GM19452 (cell line): ENCODE measurements around the gene PASD1.
"Not testable (repeated sequence)": the region's sequence is repeated elsewhere in the genome, so short reads cannot be mapped to it uniquely, and the experiment has no call there.

Experiments used
- ATAC-seq: cut with Tn5 transposase; IDR thresholded peaks from one replicate; pipeline ENCODE4 v1.9.1; 2021; ENCODE audit not compliant: unreplicated experiment

The PASD1 gene

DNA sequence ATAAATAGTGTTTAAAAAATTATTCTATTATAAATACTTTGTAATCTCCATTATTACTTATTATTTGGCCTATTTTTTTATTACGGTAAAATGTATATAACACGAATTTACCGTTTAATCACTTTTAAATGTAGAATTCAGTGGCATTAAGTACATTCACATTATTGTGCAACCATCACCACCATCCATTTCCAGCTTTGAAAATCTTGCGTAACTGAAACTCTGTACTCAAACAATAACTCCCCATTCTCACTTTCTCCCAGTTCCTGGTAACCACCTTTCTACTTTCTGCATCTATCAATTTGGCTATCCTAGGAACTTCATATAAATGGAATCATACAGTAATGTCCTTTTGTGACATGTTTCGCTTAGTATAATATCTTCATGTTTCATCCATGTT, 45.7 kb downstream of the PASD1 start:
- ATAC-seq: no peak

DNA sequence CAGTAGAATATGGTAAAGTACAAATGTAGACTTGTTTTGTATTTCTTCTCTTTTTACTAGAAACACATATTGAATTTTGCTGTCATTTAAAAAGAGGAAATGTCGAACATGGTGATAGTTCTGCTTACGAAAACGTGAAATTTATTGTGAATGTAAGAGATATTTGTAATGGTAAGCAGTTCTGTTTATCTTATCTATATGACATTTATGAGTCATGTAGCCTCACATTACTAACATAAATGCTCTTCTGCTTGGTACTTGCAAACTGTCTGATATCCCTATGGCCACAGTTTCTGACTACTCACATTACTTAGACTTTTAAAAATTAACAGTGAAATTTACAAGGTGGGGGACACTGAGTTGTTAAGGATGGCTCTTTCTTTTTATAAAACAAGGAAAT, 57.9 kb downstream of the PASD1 start:
- ATAC-seq: no peak

DNA sequence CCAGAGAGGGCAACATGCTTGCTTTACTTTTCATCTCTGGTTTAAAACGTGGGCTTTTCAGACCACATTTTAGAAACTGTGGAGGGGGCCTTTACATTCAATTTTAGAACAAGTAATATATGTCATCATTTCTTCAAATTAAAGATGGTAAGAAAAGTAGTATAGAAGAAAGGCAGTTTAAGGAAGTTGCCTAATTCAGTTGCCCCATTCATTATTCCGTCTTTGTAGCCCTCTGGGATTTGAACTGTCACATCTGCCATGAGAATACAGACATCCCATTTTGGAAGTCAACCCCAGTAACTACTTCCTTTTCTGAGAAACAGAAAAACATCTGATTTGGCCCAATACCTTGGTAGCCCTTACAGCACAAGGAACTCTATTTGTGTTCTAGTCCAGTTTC, 61.2 kb downstream of the PASD1 start:
- no peak for ATAC-seq

DNA sequence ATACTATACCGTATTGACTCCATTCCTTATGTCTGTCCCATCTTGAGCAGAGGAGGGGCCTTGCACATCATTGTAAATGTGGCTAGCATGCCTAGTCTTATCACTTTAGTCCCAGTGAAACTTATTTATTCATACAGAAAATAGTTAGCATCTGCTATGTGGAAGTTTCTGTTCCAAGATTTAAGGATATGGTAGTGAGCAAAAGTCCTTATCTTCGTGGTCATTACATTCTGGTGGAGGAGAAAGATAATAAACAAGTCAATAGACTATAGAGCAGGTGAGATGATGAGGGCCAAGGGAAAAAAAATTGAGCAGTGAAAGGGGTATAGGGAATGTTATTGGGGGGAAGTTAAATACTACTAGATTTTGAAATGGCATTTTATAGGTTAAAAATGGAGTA, 68.3 kb downstream of the PASD1 start:
- no peak for ATAC-seq

DNA sequence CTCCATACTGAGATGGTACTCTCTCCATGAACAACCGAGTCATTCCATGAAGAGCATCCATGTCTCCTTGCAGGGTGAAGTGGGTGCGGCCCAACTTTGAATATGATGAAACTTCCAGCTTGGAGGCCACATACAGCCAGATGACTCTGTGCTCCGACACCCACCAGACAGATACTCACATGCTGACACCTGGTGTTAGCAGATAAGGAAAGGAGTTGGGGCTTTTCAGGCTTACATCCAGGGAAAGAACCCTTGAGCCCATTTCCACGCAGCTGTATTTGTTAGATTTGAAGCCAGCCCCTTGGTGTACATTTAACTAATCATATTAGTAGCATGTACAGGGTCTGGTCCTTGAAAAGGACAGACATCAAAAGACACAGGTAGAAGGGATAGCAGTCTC, 69.7 kb downstream of the PASD1 start:
- no peak for ATAC-seq

DNA sequence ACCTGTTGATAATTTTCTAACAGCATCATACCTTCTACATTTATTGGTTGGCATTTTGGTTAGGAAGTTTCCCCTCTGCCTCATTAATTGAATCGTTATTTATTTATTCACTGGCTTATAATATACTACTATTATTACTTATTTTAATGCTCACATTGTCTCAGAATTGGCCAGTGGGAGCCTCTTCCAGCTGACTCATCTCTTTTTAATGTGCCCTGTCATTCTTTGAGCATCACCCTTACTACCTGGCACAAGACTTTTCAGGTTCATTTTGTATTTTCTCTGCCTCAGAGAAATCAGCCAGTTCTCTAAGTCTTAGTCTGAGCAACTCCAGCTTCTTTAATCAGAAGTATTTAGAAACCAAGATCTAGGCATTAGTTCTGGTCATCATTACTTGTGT, 71.5 kb downstream of the PASD1 start:
- ATAC-seq: no peak

DNA sequence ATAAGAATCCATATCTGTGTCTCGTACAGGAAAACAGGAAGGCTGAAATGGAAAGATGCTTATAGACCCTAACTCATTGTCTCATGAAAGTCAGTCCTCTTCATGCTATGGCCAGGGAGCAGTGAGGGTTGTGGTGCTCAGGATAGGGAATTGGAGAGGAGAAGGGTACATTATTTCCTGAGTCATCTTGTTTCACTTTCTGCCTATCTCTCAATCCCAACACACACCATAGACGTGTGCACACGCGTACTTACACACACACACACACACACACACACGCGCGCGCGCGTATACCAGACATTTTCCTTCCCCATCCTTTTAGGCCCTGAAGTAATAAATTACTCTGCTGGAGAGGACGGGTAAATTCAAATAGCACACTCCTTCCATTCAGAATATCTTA, 78.1 kb downstream of the PASD1 start:
- no peak for ATAC-seq

DNA sequence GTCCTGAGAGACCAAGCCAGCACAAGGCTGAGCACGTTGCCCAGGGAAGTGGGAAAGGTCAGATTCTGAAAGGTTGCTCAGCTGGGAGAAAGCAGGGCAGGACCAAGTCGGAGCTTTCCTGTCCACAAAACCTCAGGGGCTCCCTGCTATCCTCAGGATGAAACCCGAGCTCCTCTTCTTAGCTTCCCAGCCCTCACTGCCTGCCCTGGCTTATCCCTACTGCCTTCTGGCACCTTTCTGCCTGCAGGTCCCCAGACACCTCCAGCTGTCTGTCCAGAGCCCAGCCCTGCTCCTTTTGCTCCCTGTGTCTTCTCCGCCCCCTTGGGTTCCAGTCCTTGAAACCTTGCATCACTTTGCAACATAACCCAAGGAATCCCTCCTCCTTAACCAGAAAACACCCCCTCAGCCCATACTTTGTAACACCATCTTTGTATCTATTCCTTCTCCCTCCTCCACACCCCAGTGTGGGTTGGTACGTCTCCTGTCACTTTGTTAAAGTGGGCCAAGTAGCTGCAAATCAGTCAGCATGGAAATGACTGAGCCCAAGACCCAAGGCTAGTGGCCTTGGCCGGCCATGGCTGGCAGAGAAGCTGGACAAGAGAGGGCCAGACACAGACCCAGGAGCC, 111.8 kb downstream of the PASD1 start:
- no peak for ATAC-seq

DNA sequence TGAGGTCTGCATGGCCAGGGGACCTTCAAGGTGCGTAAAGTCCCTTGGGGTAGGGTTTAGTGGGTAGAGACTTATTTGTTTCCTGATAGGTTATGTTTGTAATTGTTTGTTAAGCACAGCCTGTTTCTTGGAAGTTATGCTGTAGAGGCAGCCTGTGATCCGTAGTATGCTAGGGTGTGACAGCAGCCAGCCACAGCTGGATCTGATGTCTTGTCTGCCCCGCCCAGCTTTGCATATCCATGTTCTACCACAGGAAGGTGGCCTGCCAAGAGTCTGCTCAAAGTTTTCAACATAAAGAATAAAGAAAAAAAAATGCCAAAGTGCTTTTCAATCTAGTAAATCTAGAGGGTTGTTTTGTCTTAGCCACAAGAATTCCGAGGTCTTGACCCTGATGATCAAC, 112.7 kb downstream of the PASD1 start:
- ATAC-seq: no peak

DNA sequence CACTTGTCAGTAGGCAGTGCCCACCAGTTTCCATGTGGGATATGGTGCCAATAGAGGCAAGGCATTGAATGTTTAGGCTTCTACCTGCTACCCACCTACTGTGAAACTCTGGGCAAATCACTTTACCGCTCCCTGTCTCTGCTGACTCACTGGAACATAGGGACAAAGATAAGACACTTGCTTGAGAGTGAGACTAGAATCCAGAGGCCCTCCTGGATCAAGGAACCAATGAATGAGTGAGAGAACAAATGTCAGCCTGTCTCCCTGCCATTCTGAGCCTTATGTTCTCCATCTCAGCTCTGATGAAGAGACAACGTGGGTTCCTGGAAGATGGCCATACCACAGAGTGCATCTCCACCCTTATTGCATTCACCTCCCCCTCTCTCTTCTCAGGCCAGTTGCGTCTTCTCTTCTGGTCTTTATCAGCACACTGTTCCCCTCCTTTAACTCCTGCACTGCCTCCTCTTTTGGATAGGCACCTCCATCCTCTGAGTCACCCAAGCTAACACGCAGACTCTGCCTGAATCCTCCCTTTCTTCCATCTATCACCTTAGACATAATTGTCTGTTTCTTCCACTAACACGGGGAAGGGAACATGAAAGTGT, 116.4 kb downstream of the PASD1 start:
- no peak for ATAC-seq

DNA sequence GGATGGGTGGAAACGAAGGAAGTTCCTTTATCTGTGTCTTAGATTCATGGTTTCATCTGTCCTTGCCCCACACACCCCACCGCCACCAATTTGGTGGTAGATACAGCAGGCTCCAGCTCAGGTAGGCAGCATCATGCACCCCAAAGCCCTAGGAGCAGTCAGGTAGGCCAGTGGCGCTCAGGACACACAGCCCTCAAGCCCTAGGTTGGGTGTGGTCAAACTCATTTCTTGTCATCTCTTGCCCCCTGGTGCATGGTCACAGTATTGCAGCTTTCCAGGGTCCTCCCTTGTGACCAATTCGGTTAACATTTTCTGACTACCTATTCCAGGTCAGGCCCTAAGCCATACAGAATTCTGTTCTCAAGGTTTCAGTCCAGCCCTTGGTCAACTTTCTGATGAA, 117.3 kb downstream of the PASD1 start:
- ATAC-seq: no peak

DNA sequence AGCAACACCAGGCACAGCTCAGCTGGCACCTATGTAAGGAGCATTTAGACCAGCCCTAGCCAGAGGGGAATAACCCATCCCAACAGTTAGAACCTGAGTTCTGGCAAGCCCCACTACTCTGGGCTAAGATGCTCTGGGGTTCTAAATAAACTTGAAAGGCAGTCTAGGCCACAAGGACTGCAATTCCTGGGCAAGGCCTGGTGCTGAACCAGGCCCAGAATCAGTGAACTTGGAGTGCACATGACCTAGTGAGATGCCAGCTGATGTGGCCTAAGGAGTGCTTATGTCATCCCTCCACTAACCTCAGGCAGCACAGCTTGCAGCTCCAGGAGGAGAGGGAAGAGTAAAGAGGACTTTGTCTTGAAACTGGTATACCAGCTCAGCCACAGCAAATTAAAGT, 124.2 kb downstream of the PASD1 start:
- no peak for ATAC-seq

DNA sequence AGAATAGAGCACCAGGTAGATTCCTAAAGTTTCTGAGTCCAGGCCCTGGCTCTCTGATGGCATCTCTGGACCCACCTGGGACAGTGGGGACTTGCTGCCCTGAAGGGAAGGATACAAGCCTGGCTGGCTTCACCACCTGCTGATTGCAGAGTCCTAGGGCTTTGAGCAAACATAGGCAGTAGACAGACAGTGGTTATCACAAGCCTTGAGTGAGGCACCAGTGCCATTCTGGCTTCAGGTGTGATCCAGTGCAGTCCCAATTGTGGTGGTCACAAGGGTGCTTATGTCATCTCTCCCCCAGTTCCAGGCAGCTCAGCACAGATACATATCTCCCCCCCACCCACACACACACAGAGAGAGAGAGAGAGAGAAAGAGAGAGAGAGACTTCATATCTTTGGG, 125.2 kb downstream of the PASD1 start:
- no peak for ATAC-seq

DNA sequence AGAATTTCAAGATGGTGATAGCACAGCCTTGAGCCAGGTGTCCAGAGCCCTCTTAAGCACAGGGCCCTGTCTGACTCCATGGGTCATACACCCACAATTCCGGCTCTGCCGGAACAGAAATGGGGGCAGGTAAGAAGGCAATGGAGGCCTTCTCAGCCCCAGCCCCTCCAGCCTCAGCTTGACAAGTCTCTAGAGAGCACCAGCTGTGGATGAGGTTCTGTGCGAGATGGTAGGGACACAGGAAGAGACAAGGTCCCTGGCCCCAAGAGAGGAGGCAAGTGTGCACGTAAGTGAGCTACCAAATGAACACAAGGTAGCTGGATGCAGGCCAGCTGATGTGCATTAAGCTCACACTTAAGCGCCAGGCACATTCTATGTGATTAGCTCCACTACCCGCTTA, 129.3 kb downstream of the PASD1 start:
- ATAC-seq: no peak

DNA sequence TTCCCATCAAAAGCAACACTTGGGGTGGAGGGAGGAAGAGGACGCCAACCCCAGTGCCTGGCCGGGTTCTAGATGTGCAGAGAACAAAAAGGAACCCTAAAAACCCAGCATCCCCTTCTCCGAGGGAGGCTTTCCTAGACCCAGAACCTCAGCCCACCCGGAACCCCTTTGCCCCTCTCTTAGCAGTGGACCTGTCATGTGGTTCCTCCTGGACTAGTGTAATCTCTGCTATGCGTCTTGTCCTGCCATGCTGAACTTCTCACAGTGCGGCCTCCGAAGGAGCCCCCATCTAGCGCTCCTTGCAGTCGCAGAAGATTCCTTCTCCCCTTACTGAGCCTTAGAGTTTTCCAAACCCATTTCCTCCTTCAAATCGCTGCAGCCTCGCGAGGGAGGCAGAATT, 130.6 kb downstream of the PASD1 start:
- no peak for ATAC-seq

DNA sequence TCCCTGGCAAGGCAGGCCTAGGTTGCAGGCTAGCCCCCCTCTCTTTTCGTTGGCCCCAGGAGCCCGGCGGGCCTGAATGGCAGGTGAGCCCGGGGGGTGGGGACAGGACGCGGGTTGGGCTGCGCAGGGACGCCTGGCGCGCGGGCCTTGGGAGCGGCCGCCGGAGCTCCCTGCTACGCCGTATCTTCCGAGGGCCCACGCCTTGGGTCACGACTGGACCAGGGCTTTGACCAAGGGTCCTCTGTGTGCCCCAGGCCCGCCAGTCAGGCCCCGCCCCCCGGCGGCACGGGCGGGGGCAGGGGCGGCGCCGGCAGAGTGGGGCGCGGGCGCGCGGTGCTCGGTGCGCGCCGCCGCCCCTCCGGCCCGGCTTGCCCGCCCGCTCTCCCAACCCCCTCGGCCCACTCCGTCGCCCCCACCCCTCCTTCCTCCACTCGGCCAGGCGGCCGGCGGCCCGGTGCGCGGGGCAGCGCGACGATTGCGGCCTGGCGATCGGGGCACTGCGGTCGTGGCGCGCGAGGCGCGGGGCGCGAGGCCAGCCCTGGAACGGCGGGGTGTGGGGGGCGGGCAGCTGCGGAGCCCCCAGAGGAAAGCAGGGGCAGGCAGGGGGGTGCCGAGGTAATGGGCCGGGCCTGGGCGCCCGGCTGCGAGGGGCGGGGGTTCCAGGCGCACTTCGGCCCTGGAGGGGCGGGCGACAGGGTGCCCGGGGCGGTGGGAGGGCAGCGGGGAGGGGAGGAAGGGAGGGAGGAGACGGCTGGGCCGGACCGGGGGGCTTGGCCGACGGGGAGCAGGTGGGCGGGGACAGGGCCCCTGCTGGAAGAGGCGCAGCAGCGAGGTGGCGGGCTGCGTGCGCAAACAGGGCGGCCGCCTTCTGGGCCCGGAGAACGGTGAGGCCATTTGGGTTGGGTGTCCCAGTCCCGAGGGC, 131.4 kb downstream of the PASD1 start, which contains the start of gene PRRG3:
Gene PRRG3 (plus strand): TSS at position 798 of the 922 bp plus-strand sequence. CDS start 3,357 bp downstream, outside the sequence.
- ATAC-seq: no peak

DNA sequence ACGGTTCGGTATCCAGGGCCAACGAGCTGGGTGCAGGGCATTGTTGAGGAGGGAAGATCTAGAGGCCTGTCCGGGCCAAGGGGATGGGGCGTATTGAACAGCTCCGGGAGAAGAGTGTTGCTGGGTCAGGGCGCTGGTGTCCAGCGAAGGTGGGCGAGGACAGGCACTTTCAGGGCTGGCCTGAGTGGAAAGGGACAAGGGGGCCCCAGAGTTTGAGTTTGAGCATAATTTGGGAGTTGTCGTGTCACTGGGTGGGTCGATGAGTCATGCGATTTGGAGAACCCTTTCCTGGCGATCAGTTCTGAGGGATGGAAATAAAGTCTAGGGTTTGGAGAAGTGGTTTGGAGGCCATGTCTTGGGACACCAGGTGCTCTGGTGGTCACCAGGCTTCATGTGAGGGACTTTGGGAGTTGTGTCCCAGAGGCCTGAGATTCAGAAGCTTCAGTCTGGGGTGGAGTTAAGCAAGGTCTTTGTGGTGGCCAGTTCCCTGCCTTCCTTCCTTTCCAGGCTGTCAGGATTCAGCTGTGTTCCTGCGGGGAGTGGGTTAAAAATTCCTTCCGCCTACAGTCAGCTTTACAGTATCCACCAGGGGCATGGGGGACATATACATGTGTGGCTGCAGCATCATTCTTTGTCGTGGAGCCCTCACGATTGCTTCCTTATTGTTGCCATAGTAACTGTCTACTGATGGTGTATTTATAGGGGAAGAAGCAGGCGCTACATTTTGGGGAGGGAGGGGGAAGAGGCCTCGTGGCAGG, 132.3 kb downstream of the PASD1 start:
- ATAC-seq: no peak

DNA sequence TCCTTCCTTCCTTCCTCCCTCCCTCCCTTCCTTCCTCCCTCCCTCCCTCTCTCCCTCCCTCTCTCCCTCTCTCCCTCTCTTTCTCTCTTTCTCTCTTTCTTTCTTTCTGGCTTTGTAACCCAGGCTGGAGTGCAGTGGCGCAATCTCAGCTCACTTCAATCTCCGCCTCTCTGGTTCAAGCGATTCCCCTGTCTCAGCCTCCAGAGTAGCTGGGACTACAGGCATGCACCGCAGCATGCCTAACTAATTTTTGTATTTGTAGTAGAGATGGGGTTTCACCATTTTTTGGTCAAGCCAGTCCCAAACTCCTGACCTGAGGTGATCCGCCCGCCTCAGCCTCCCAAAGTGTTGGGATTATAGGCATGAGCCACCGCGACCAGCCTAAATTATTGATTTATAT, 133.6 kb downstream of the PASD1 start:
- not testable (repeated sequence) for ATAC-seq

DNA sequence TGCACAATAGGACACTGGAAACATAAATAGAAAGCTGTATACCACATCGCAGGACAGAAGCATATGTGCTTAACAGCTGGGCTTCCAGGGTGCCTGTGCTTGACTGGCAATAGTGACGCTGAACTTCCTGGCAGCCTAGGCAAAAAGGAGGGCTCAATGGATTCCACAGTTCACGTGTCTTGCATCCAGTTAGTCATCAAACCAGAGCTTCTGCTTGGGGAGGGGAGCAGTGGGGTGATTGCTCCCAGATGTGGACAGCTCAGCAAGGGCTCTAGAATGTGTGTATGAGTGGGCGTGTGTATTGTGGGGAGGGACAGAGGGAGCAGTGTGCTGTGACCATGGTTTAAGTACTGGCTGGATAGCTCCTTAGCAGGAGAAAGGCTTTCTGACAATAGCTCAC, 134.0 kb downstream of the PASD1 start:
- ATAC-seq: no peak

DNA sequence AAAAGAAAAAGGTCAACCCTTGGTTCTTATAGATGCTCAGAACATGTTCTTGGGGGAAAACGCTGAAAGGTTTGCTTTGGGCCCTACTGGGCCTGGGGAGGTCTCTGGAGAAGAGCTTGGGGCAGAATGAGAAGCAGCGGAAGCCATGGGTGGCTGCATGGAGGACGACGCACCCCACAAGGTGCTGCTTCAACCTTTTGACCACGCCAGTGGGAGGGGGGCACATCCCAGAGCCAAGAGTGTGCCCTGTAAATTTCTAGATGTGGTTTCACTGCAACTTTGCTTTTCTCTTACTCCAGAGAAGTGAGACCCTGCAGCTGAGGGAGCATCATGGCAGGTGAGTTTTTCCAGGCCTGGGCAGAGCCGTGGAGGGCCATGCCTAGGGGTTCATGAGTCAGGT, 135.0 kb downstream of the PASD1 start:
- no peak for ATAC-seq

DNA sequence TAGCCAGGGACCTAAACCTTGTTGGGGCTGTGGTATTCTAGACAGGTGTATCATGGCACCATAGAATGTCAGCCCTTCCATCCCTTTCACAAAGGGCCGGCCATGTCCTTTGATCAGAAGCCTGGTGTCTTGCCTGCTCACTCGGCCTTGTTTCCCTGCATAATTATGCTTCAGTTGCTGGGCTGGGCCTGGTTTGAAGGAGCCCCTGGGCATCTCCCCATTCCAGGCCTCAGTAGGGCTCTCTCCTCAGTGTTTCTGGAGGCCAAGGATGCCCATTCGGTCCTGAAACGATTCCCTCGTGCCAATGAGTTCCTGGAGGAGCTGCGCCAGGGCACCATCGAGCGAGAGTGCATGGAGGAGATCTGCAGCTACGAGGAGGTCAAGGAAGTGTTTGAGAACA, 136.3 kb downstream of the PASD1 start:
- ATAC-seq: no peak
